Upper lobe of right lung (tissue), 1 donor: ENCODE measurements around the gene KLHL8. TPM values are rescaled to one million over a fixed set of nuclear protein-coding genes. Genes with fewer than 3 reads are reported as not detected.

Experiments
- ATAC-seq: fragments of 200-7000 bp; cut with Tn5 transposase; one replicate; pipeline ENCODE4 v1.9.1; 2020; ENCODE audit warnings: mild to moderate bottlenecking, moderate library complexity
- DNase-seq: peaks from one replicate; pipeline ENCODE4 v3.0.0-alpha.2; 2020
- H3K27ac ChIP-seq: fragments of 200-600 bp; one replicate; pipeline ENCODE4 v1.8.0; 2022
- H3K27me3 ChIP-seq: fragments of 200-600 bp; one replicate; pipeline ENCODE4 v1.8.0; 2022; ENCODE audit warnings: mild to moderate bottlenecking
- H3K36me3 ChIP-seq: fragments of 200-600 bp; one replicate; pipeline ENCODE4 v1.8.0; 2022
- H3K4me1 ChIP-seq: fragments of 200-600 bp; one replicate; pipeline ENCODE4 v1.8.0; 2022
- H3K4me3 ChIP-seq: fragments of 200-600 bp; one replicate; pipeline ENCODE4 v1.8.0; 2022; ENCODE audit warnings: mild to moderate bottlenecking
- H3K9me3 ChIP-seq: fragments of 200-600 bp; one replicate; pipeline ENCODE4 v1.8.0; 2022
- CTCF ChIP-seq: fragments of 200-600 bp; IDR thresholded peaks from one replicate; pipeline ENCODE4 v1.8.0; 2022; ENCODE audit warnings: antibody characterized with exemption
- intact Hi-C: fragments of 100-400 bp; cut with DNase I; formaldehyde crosslinking; loops from one replicate; pipeline ENCODE4 v1.11.0; 2022
- total RNA-seq: library from RNA; stranded (reverse); fragmentation: NEBNext Ultra II Directional; extraction: Animal tissue kit (Norgen Biotek cat#: 25700); gene quantifications from one replicate; pipeline ENCODE4 v1.2.1, GENCODE V29; 2021
- donor health status: DM: no; HTN: yes; CAD: no; lungs with severe emphysema.

The KLHL8 gene
- total RNA-seq, 1 donor from 2014 or later, result 18.4 TPM

- Histone ChIP-seq H3K9me3 (no peaks in the 10 kb centered on the region), H3K4me3 (no peak overlapping the region), H3K4me1 (no peaks in the 10 kb centered on the region), H3K27ac (no peak overlapping the region), H3K36me3 (no peaks in the 10 kb centered on the region), H3K27me3 (no peaks in the 10 kb centered on the region)
- ATAC-seq (no peak), DNase-seq (no peak)
- no peak for TF ChIP-seq CTCF
- intact Hi-C loops, result no loop called here
These were observed 40.1 kb upstream of the KLHL8 start for GRCh38 chr4:87260477-87260876.

DNA sequence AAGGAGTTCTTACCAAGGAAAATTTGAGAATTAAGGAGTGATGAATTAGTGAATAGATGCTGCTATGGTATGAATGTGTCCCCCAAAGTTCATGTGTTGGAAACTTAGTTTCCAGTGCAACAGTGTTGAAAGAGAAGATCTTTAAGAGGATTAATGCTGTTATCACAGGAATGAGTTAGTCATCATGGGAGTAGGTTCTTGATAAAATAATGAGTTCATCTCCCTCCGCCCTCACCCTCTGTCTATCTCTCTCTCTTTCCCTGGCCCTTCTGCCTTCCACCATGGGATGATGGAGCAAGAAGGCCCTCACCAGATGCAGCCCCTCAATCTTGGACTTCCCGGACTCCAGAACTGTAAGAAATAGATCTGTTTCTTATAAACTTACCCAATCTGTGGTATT lies 38.3 kb upstream of the KLHL8 start:
- intact Hi-C loops, result no loop called here
- Histone ChIP-seq H3K4me1 (no peaks in the 10 kb centered on the region), H3K36me3 (no peaks in the 10 kb centered on the region), H3K9me3 (no peaks in the 10 kb centered on the region), H3K4me3 (no peak overlapping the region), H3K27me3 (no peaks in the 10 kb centered on the region), H3K27ac (no peak overlapping the region)
- ATAC-seq (no peak), DNase-seq (no peak)
- TF ChIP-seq CTCF, result no peak

DNA sequence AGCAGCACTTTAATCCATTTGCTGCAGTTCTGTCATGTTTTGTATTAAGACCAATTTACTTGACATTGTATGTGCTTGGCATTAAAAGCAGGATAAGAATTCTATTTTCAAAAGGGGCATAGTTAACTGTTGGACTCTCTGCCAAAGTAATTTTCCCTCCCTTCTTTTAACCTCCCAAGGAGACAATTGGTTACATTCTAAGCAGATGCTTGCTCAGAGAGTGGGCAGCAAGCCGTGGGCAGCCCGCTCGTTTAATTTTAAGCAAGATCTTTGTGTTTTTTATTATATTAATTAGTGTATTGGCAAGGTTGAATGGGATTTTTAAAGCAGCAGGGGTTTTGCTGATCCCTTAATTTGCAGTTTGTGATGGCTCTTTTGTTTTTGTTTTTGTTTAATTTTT lies 37.1 kb upstream of the KLHL8 start:
- intact Hi-C loops, result no loop called here
- H3K4me3 ChIP-seq, result no peak overlapping the region

DNA sequence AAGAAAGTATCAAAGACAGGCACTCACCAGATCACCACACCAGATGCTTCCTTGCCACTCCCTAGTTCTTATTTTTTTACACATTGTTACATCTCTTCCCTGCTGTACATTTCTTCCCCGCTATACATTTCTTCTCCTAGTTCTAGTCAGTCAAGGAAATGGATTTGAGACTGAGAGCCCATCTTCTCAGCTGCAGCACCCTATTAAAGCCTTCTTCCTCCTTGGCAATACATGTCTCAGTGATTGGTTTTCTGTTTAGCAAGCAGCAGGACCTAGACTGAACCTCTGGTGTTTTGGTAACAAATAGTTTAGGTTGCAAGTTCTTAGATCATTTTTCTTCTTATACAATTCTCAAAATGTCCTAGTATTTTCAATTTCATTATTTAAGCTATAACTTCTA lies 35.3 kb upstream of the KLHL8 start:
- intact Hi-C loops, result no loop called here
- DNase-seq (no peak), ATAC-seq (no peak)
- no peaks in the 10 kb centered on the region for H3K4me1 ChIP-seq
- H3K4me3 ChIP-seq, result no peak overlapping the region
- H3K27ac ChIP-seq, result no peak overlapping the region
- no peaks in the 10 kb centered on the region for H3K27me3 ChIP-seq
- no peak for TF ChIP-seq CTCF
- no peaks in the 10 kb centered on the region for H3K36me3 ChIP-seq
- no peaks in the 10 kb centered on the region for H3K9me3 ChIP-seq

More for the DNA sequence above, 37.1 kb upstream of the KLHL8 start:
- H3K4me1 ChIP-seq, result no peaks in the 10 kb centered on the region
- DNase-seq (no peak), ATAC-seq (no peak)
- TF ChIP-seq CTCF, result no peak
- no peaks in the 10 kb centered on the region for H3K9me3 ChIP-seq
- no peak overlapping the region for H3K27ac ChIP-seq
- no peaks in the 10 kb centered on the region for H3K27me3 ChIP-seq
- H3K36me3 ChIP-seq, result no peaks in the 10 kb centered on the region

DNA sequence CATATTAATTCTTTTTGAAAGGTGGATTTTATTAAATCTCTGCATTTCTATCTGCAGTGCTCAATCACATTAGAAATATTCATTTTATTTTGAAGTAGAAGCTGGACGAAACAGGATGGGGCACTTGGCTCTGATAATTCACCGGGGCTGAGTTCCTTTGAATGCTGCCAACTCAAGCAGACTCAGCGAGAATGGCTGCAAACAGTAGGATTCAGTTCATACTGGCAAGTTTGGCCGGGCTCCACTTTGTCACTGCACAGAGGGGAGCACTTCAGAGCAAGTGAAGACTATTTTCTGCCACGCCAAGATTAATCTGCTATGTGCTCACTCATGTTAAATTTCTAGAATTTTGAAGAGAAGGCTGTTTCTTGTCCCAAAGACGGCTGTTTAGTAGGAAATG lies 30.7 kb upstream of the KLHL8 start:
- no peak overlapping the region for H3K4me3 ChIP-seq

More for the DNA sequence above, 30.7 kb upstream of the KLHL8 start:
- H3K36me3 ChIP-seq, result no peaks in the 10 kb centered on the region
- DNase-seq (no peak), ATAC-seq (peak; percentile 28)
- no peaks in the 10 kb centered on the region for H3K9me3 ChIP-seq
- intact Hi-C loops, result no loop called here
- H3K4me1 ChIP-seq, result no peaks in the 10 kb centered on the region
- H3K27me3 ChIP-seq, result no peaks in the 10 kb centered on the region
- no peak overlapping the region for H3K27ac ChIP-seq
- TF ChIP-seq CTCF, result no peak
